Large intestine (tissue), 3 donors: Measurements from ENCODE around the gene STRIP2. TPM values are rescaled to one million over a fixed set of nuclear protein-coding genes. Genes with fewer than 3 reads are reported as not detected.
A peak's percentile ranks its signal among the peaks of the same experiment; 100 is the strongest.

ENCODE experiments used
- DNase-seq, 2 donors: peaks; one replicate each; pipeline versions ENCODE4 v3.0.0 to v3.0.0-alpha.2; 2013
- H3K27ac ChIP-seq: one replicate; pipeline ENCODE4 v1.5.1; 2013; ENCODE audit warnings: low read length
- H3K27me3 ChIP-seq: 2 replicates; pipeline ENCODE4 v1.6.1; 2013; ENCODE audit warnings: low read length; ENCODE audit not compliant: control insufficient read depth, insufficient read depth
- H3K36me3 ChIP-seq: 2 replicates; pipeline ENCODE4 v1.6.1; 2013; ENCODE audit warnings: low read length; ENCODE audit not compliant: control insufficient read depth, insufficient read depth
- H3K4me1 ChIP-seq: one replicate; pipeline ENCODE4 v1.6.1; 2013; ENCODE audit warnings: low read length; ENCODE audit not compliant: control insufficient read depth, insufficient read depth
- H3K4me3 ChIP-seq: one replicate; pipeline ENCODE4 v1.5.1; 2013; ENCODE audit warnings: low read length
- H3K9me3 ChIP-seq: one replicate; pipeline ENCODE4 v1.6.1; 2013; ENCODE audit warnings: mild to moderate bottlenecking, low read depth, low read length, moderate library complexity; ENCODE audit not compliant: control insufficient read depth
- WGBS: methylation state at CpG from one replicate; pipeline ENCODE4 v1.1.5; 2013; ENCODE audit warnings: low lambda C conversion rate; ENCODE audit not compliant: insufficient coverage; 5-methylcytosine and 5-hydroxymethylcytosine counted together
- polyA plus RNA-seq: library from polyadenylated mRNA; unstranded; fragments of 120-200 nt; gene quantifications from one replicate; pipeline ENCODE4 v1.2.1, GENCODE V29; 2013

Gene STRIP2
- polyA plus RNA-seq, 1 donor, result 2.0 TPM

DNA sequence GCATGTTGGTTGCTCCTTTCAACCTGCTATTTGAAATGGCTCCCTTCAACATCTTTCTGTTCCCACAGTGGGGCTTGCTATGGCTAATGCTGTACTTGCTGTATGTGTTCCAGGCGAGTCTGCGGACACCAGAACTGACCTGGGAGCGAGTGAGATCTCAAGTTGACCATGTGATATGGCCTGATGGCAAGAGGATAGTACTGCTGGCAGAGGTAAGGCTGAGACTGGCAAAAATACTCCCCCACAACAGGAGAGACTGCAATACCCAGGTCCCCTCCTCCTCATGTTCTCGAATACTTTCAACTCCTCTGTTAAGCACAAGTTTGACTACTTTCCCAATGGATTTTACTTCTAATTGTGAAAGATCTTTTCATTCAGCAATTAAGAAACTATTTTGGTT lies 11.5 kb upstream of the STRIP2 start:
- 100% methylated on average over 1 of the region's 4 CpGs for WGBS
- Histone ChIP-seq H3K9me3 (no peaks in the 10 kb centered on the region), H3K27ac (no peak overlapping the region), H3K36me3 (peaks cover 30% of the 10 kb centered on the region), H3K4me1 (no peaks in the 10 kb centered on the region), H3K27me3 (no peaks in the 10 kb centered on the region), H3K4me3 (no peak overlapping the region)
- DNase-seq, result no peak

DNA sequence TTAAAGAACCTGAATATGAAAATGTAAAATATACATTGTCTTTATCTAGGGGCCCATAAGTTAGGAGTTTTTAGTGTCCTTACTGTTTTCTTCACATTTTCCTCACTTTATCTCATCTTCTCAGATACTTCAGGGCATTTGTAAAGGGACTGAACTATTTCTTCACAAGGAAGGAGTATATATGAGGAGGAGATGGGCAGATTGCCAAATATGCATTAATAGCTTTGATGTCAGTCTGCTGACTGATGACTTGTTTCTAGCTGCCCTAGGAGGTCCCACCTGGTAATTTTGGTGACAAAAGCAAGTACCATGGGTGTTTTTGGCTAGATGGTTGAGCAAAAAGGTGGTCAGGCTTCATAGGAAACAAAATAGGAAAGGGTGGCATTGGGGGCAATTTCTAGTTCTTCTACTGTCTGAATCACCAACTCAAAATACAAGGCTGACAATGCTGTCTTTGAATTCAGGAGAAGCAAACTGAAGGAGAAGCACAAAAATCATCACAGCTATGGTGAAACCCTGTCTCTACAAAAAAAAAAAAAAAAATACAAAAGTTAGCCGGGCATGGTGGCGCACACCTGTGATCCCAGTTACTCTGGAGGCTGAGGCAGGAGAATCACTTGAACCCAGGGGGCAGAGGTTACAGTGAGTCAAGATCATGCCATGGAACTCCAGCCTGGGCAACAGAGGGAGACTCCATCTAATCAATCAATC lies 10.4 kb upstream of the STRIP2 start:
- no peaks in the 10 kb centered on the region for H3K9me3 ChIP-seq
- WGBS, result no CpG with 5 or more reads among the region's 2 CpGs
- no peaks in the 10 kb centered on the region for H3K27me3 ChIP-seq
- H3K4me1 ChIP-seq, result no peaks in the 10 kb centered on the region
- H3K36me3 ChIP-seq, result peaks cover 33% of the 10 kb centered on the region
- H3K4me3 ChIP-seq, result no peak overlapping the region
- DNase-seq, result peak in 1 of 2 donors; percentile 37
- H3K27ac ChIP-seq, result no peak overlapping the region

DNA sequence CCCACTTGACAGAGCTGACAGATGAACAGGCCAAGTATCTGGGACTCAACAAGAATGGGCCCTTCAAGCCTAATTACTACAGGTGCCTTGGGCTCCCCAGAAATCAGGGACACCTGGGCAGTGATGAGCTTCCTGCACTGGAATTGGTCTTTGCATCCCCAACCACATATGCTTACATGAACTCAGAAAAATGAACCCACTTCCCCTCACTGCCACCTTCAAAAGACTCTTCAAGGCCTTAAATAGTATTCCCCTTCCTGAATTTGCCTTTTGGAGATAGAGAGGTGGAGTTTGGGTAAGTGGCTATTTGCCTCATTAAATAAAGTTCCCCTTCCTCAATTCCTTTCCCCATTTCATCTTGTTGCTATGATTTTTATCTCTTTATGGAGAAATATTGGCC lies 7.8 kb upstream of the STRIP2 start:
- Histone ChIP-seq H3K4me1 (no peaks in the 10 kb centered on the region), H3K27ac (no peak overlapping the region), H3K9me3 (no peaks in the 10 kb centered on the region), H3K27me3 (no peaks in the 10 kb centered on the region), H3K4me3 (no peak overlapping the region), H3K36me3 (peaks cover 35% of the 10 kb centered on the region)
- no peak for DNase-seq

DNA sequence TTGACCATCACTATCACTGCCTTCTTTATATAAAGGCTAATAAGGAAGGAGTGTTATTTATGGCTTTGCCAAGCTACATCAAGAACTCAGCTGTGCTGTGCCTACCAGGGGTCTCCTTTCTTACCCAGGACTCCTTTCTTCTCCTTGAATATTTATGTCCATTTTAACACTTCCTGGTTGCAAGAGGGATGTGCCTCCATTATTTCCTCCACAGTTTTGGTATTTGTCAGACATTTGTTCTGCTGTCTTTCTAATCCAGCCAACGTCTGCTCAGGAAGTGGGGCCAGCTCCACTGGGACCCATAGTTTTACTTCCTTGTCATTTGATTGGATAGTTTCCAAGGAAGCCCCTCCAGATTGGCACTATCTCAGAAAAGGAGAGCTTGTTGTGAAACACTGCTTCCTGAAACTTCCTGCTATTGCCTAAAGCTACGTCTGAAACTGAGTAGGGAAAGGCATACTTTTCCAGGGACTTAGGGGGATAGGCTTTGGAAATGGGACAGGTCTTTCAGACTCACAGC lies 6.6 kb upstream of the STRIP2 start:
- WGBS, result 20% methylated on average over 1 of the region's 2 CpGs
- Histone ChIP-seq H3K4me3 (no peak overlapping the region), H3K27me3 (peaks cover 4% of the 10 kb centered on the region), H3K36me3 (peaks cover 34% of the 10 kb centered on the region), H3K4me1 (no peaks in the 10 kb centered on the region), H3K27ac (no peak overlapping the region), H3K9me3 (no peaks in the 10 kb centered on the region)
- no peak for DNase-seq

DNA sequence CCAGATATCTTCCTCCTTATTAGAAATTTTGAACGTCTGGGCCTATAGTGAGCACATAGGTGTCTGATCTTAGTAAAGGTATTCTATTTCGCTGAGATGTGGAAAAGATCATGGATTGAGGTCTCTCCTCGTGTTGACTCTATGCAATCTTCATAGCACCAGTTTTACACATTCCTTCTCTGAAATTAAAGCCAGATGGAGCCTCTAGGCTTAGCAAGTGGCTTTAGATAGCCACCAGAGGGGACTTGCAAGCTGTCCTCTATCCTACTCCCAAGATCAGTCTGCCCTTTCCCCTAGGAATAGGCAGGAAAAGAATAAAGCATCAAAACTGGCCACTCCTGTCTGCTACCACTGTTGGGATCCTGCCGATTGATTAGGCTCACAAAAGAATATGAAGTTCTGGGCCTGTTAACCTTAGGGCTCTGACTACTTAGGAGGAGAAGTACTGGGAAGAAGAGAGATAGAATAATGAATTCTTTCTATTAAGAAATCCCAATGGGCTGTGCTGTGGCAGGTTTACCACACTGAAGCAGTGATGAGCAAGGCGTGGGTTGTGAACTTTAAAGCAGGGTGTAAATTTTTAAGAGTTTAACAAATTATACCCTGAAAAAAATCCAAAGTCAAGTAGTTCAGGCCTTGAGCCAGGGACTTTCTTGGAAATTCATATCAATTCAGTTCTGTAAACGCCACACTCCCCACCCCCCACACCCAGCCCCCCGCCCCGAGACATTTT lies 2.2 kb upstream of the STRIP2 start:
- DNase-seq, result no peak
- H3K4me1 ChIP-seq, result no peaks in the 10 kb centered on the region
- peaks cover 8% of the 10 kb centered on the region for H3K36me3 ChIP-seq
- H3K4me3 ChIP-seq, result no peak overlapping the region
- no CpG with 5 or more reads among the region's 8 CpGs for WGBS
- H3K27me3 ChIP-seq, result peaks cover 35% of the 10 kb centered on the region
- H3K27ac ChIP-seq, result no peak overlapping the region
- no peaks in the 10 kb centered on the region for H3K9me3 ChIP-seq

DNA sequence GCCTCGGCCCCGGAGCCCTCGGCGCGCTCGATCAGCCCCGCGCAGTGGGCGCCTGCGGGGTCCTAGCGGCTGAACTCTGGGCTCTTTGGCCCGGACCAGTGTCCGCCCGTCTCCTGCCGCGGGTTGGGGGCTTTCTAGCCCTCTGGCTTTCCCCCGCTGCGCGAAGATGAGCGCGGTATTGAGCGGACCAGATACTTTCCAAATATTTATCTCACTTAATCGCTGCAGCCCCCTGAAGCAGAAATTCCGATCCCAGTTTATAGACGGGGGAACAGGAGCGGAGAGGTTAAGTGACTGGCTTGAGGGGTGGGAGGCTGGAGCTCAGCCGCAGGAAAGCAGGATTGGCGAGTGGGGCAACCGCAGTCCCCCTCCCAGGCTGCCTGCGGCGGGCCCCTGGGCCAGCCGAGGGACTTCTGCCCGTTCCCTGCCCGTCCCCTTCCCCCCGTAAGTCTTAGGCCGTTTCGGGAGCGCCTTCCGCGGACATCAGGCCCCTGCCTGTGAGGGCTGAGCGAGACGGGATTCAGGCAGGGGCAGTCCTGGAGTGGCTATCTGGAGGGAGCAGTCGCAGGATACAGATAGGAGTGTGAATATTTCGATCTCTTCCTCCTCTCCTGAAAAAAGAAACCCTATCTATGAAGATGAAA lies 565 bp downstream of the STRIP2 start:
- Histone ChIP-seq H3K9me3 (no peaks in the 10 kb centered on the region), H3K27me3 (peaks cover 35% of the 10 kb centered on the region), H3K27ac (no peak overlapping the region), H3K4me3 (peak overlapping the region; percentile 52), H3K36me3 (no peaks in the 10 kb centered on the region), H3K4me1 (no peaks in the 10 kb centered on the region)
- no CpG with 5 or more reads among the region's 44 CpGs for WGBS
- no peak for DNase-seq

DNA sequence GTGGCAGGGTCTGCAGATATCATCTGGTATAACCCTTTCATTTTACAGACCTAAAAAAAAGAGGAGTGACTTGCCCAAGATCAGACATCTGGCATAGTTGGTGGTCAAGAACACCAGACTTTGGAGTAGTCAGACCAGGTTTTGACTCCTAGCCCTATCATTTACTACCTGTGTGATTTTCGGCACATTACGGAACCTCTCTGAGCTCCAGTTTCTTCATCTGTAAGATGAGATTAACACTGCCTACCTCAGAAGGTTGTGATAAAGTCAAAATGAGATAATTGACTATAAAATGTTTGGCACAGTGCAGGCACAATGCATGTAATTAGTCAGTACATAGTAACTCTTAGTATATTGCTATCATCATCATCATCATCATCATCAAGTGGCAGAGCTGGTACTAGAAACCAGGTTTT lies 1.2 kb downstream of the STRIP2 start:
- no CpG with 5 or more reads among the region's 2 CpGs for WGBS
- Histone ChIP-seq H3K9me3 (no peaks in the 10 kb centered on the region), H3K27me3 (peaks cover 35% of the 10 kb centered on the region), H3K4me1 (no peaks in the 10 kb centered on the region), H3K36me3 (no peaks in the 10 kb centered on the region), H3K27ac (no peak overlapping the region), H3K4me3 (no peak overlapping the region)
- no peak for DNase-seq

DNA sequence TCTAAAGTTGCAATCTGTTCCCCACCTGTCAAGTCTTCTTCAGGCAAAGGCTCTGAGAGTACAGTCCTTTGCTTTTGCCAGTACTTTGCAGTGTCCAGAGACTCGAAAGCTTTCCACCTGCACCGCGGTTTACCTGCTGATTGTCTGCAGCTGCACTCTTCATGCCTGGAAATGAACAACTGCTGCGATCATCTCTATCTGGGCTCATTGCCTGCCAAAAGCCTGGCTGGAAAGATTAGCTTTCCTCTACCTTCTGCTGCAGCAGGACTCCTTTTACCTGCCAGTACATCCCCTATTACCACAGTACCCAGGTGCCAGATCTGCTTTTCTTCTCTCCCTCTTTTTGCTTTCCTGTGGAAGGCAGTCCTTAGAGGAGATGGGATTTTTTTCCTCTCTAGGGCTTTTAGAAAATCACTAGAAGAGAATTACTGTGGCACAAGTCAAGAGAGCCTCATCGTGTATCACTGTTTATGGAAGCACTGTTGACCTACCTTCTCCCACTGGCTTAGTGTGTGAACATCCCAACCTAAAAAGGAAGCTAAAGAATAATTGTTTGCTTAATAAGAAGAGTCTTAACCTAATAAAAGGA lies 2.2 kb downstream of the STRIP2 start:
- H3K9me3 ChIP-seq, result no peaks in the 10 kb centered on the region
- WGBS, result no CpG with 5 or more reads among the region's 5 CpGs
- H3K27me3 ChIP-seq, result peaks cover 35% of the 10 kb centered on the region
- no peak for DNase-seq
- H3K36me3 ChIP-seq, result no peaks in the 10 kb centered on the region
- H3K27ac ChIP-seq, result no peak overlapping the region
- H3K4me1 ChIP-seq, result no peaks in the 10 kb centered on the region
- no peak overlapping the region for H3K4me3 ChIP-seq

DNA sequence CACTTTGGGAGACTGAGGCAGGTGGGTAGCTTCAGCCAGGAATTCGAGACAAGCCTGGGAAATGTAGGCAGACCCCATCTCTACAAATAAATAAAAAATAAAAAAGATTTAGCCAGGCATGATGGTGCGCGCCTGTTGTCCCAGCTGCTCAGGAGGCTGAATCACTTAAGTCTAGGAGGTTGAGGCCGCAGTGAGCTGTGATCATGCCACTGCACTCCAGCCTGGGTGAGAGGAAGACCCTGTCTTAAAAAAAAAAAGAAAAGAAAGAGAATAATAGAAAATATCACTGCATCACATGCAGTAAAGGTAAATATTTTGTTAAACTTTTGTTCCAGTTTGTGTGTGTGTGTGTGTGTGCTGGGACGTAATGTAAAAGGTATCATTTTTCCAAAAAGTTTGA lies 3.0 kb downstream of the STRIP2 start:
- WGBS, result 100% methylated on average over 3 of the region's 5 CpGs

DNA sequence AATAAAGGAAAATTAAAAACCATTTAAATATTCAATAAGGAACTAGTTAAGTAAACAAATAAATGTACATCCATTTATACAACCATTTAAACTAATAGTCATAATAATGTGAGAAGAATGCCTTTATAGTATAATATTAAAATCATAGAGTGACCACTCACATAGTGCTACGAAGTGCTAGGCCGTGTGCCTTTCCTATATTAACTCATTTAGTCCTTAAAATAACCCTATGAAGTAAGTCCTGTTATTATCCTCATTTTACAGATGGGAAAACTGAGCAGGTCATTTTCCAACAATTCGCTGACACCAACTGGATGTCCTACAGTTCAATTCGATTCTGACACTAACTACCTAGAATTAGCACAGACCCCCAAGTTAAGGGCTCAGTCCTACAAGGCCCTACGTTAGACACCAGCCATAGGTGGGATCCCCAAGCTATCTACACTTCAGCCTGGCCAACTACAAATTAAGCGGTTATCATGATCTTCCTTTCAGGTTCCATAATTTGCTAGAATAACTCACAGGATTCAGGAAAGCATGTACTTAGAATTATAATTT lies 4.1 kb downstream of the STRIP2 start:
- no peaks in the 10 kb centered on the region for H3K36me3 ChIP-seq
- H3K4me1 ChIP-seq, result no peaks in the 10 kb centered on the region
- 100% methylated on average over 1 of the region's 6 CpGs for WGBS
- DNase-seq, result no peak
- H3K4me3 ChIP-seq, result no peak overlapping the region
- H3K27ac ChIP-seq, result no peak overlapping the region
- H3K9me3 ChIP-seq, result no peaks in the 10 kb centered on the region
- peaks cover 23% of the 10 kb centered on the region for H3K27me3 ChIP-seq

More for the DNA sequence above, 3.0 kb downstream of the STRIP2 start:
- no peaks in the 10 kb centered on the region for H3K4me1 ChIP-seq
- no peak for DNase-seq
- H3K36me3 ChIP-seq, result no peaks in the 10 kb centered on the region
- no peak overlapping the region for H3K27ac ChIP-seq
- H3K27me3 ChIP-seq, result peaks cover 32% of the 10 kb centered on the region
- no peak overlapping the region for H3K4me3 ChIP-seq
- no peaks in the 10 kb centered on the region for H3K9me3 ChIP-seq
